ENCODE results near the gene KCNN4.

Gene KCNN4

GRCh38 chr19:43749152-43749551 lies 31.6 kb downstream of the KCNN4 start:
- DNase-seq (ENCODE audit: extremely low read depth, low read depth): no peak
- no peak for TF ChIP-seq CTCF (IDR thresholded peaks at IDR 0.05; ENCODE audit: low read depth, low read length, missing control alignments)
- no peak overlapping the region for H3K4me3 ChIP-seq (replicated peaks; ENCODE audit: low read depth, low read length)

DNA sequence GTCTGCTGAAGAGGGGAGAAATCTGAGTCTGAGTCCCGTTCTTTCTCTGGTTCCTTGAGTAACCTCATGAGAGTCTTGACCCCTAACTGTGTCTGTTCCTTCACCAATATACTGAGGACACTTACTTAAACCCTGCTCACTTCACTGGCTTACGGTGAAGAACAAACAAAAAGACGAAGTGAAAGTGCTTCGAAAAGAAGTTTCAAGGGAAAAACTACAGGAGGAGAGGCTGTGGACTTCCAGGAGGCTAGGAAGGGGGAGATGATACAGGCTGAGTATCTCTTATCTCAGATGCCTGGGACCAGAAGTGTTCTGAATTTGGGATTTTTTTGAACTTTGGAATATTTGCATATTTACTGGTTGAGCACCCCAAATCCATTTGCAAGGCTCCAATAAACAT lies 32.1 kb downstream of the KCNN4 start:
- H3K4me3 ChIP-seq (replicated peaks; ENCODE audit: low read depth, low read length): no peak overlapping the region
- no peak for TF ChIP-seq CTCF (IDR thresholded peaks at IDR 0.05; ENCODE audit: low read depth, low read length, missing control alignments)
- no peak for DNase-seq (ENCODE audit: extremely low read depth, low read depth)

DNA sequence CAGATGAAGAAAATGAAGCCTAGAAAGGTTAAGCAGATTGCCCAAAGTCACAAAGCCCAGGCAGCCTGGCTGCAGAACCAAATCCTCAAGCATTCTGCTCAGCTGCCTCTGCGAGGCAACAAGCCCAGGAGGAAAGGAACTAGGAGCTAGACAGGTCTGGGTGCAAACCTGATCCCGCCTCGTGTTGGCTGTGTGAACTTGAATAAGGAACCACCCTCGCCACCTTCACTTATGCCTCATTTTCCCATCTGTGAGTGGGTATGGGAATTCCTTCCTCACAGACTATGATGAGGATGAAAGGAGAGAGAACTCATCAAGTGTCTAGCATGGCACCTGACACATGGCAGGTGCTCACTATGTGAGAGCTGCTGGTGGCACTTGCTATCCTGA lies 32.6 kb downstream of the KCNN4 start:
- no peak overlapping the region for H3K4me3 ChIP-seq (replicated peaks; ENCODE audit: low read depth, low read length)
- DNase-seq (ENCODE audit: extremely low read depth, low read depth): no peak
- TF ChIP-seq CTCF (IDR thresholded peaks at IDR 0.05; ENCODE audit: low read depth, low read length, missing control alignments): no peak

DNA sequence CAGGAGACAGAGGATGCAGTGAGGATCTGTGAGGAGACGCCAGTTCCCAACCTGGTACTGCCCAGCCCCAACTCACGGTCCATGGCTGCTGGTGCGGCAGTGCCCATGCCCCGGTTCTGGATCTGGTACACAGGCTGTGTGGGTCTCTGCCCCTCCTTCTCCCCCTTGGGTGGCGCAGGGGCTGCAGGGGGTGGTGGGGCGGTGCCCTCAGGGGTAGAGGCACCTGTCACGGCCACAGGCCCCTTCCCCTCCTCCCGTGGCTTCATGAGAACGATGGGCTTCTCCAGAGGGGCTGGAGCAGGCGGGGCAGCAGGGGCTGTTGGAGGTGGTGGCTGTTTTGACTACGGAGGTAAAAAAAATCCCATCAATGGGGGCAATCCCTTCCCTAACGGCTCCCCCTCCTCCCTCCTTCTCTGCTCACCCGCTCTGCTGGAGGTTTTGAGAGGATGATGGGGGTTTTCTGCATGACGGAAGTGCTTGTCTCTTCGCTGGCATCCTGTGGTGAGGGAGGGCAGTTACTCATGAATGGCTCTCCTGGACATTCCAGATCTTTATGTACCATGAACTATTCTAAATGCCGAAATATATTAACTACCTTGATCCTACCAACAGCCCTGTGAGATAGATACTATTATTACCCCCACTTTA lies 33.1 kb downstream of the KCNN4 start:
- DNase-seq (ENCODE audit: extremely low read depth, low read depth): no peak
- no peak overlapping the region for H3K4me3 ChIP-seq (replicated peaks; ENCODE audit: low read depth, low read length)
- TF ChIP-seq CTCF (IDR thresholded peaks at IDR 0.05; ENCODE audit: low read depth, low read length, missing control alignments): no peak

DNA sequence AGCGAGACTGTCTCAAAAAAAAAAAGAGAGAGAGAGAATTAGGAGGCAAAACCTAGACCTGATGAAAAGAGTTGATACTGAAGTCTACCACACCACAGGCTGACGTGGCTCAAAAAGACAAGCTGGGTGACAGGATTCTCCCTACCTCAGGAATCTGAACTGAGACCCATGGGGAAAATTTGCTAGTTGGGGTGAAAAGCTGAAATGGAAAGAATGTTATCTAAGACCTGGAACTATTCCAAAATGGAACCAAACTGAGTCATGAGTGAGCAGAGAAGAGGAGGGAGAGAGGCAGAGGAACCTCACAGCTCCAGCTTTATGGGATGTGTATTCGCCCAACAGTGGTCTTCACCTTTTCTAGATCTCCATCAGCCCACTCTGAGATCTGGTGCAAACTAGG lies 37.7 kb downstream of the KCNN4 start:
- no peak for TF ChIP-seq CTCF (IDR thresholded peaks at IDR 0.05; ENCODE audit: low read depth, low read length, missing control alignments)
- DNase-seq (ENCODE audit: extremely low read depth, low read depth): no peak
- H3K4me3 ChIP-seq (replicated peaks; ENCODE audit: low read depth, low read length): no peak overlapping the region

- DNase-seq (ENCODE audit: extremely low read depth, low read depth): no peak
- no peak for TF ChIP-seq CTCF (IDR thresholded peaks at IDR 0.05; ENCODE audit: low read depth, low read length, missing control alignments)
- H3K4me3 ChIP-seq (replicated peaks; ENCODE audit: low read depth, low read length): no peak overlapping the region
These were observed 39.5 kb downstream of the KCNN4 start for GRCh38 chr19:43741075-43741825.
